ENCODE results near the gene SPSB4. TPM values are rescaled to one million over a fixed set of nuclear protein-coding genes. Genes with fewer than 3 reads are reported as not detected.
A peak's percentile ranks its signal among the peaks of the same experiment; 100 is the strongest.
"Not testable (repeated sequence)": the region's sequence is repeated elsewhere in the genome, so short reads cannot be mapped to it uniquely, and the experiment has no call there.

SPSB4 gene
- polyA plus RNA-seq, 4 donors: 0.27 to 0.56 TPM; not detected in 2

GRCh38 chr3:141109751-141110150 is 58.6 kb downstream of the SPSB4 start:
- DNase-seq: no peak
- no peaks in the 10 kb centered on the region for H3K9me3 ChIP-seq (ENCODE audit: control insufficient read depth in 2 of 2, insufficient read depth in 1 of 2, low read depth in 1 of 2, low read length in 1 of 2)
- no peaks in the 10 kb centered on the region for H3K4me1 ChIP-seq (ENCODE audit: control insufficient read depth in 3 of 3, insufficient read depth in 2 of 3, low read depth in 1 of 3, low read length in 2 of 3)
- no peak overlapping the region for H3K27ac ChIP-seq (ENCODE audit: low read depth in 1 of 3, low read length in 2 of 3)
- H3K36me3 ChIP-seq (ENCODE audit: control insufficient read depth in 3 of 3, insufficient read depth in 2 of 3, low read depth in 1 of 3, low read length in 3 of 3): no peaks in the 10 kb centered on the region
- 45 to 67% (median 54%) methylated on average over 7 of the region's 7 CpGs for WGBS, 3 donors
- no peak overlapping the region for H3K4me3 ChIP-seq (ENCODE audit: low read depth in 1 of 3, low read length in 3 of 3)
- no peak for FAIRE-seq
- no peaks in the 10 kb centered on the region for H3K27me3 ChIP-seq (ENCODE audit: control insufficient read depth in 3 of 3, insufficient read depth in 3 of 3, low read length in 3 of 3)

GRCh38 chr3:141110322-141110721 is 59.2 kb downstream of the SPSB4 start:
- no peak for DNase-seq
- no peak overlapping the region for H3K4me3 ChIP-seq (ENCODE audit: low read depth in 1 of 3, low read length in 3 of 3)
- no peak for FAIRE-seq
- no peaks in the 10 kb centered on the region for H3K36me3 ChIP-seq (ENCODE audit: control insufficient read depth in 3 of 3, insufficient read depth in 2 of 3, low read depth in 1 of 3, low read length in 3 of 3)
- H3K27me3 ChIP-seq (ENCODE audit: control insufficient read depth in 3 of 3, insufficient read depth in 3 of 3, low read length in 3 of 3): no peaks in the 10 kb centered on the region
- no peaks in the 10 kb centered on the region for H3K4me1 ChIP-seq (ENCODE audit: control insufficient read depth in 3 of 3, insufficient read depth in 2 of 3, low read depth in 1 of 3, low read length in 2 of 3)
- no peak overlapping the region for H3K27ac ChIP-seq (ENCODE audit: low read depth in 1 of 3, low read length in 2 of 3)
- no peaks in the 10 kb centered on the region for H3K9me3 ChIP-seq (ENCODE audit: control insufficient read depth in 2 of 2, insufficient read depth in 1 of 2, low read depth in 1 of 2, low read length in 1 of 2)

- no peak overlapping the region for H3K4me3 ChIP-seq (ENCODE audit: low read depth in 1 of 3, low read length in 3 of 3)
- H3K27me3 ChIP-seq (ENCODE audit: control insufficient read depth in 3 of 3, insufficient read depth in 3 of 3, low read length in 3 of 3): no peaks in the 10 kb centered on the region
- 82 to 89% (median 85%) methylated on average over 12 of the region's 12 CpGs for WGBS, 3 donors
- no peaks in the 10 kb centered on the region for H3K4me1 ChIP-seq (ENCODE audit: control insufficient read depth in 3 of 3, insufficient read depth in 2 of 3, low read depth in 1 of 3, low read length in 2 of 3)
- no peaks in the 10 kb centered on the region for H3K36me3 ChIP-seq (ENCODE audit: control insufficient read depth in 3 of 3, insufficient read depth in 2 of 3, low read depth in 1 of 3, low read length in 3 of 3)
- no peak for DNase-seq
- no peak for FAIRE-seq
- no peak overlapping the region for H3K27ac ChIP-seq (ENCODE audit: low read depth in 1 of 3, low read length in 2 of 3)
- no peaks in the 10 kb centered on the region for H3K9me3 ChIP-seq (ENCODE audit: control insufficient read depth in 2 of 2, insufficient read depth in 1 of 2, low read depth in 1 of 2, low read length in 1 of 2)
Measured at GRCh38 chr3:141111364-141112155, 60.4 kb downstream of the SPSB4 start.

- 79 to 80% (median 80%) methylated on average over 3 of the region's 3 CpGs for WGBS, 3 donors
- no peak for FAIRE-seq
- Histone ChIP-seq H3K27ac (ENCODE audit: low read depth in 1 of 3, low read length in 2 of 3) (no peak overlapping the region), H3K36me3 (ENCODE audit: control insufficient read depth in 3 of 3, insufficient read depth in 2 of 3, low read depth in 1 of 3, low read length in 3 of 3) (no peaks in the 10 kb centered on the region), H3K4me3 (ENCODE audit: low read depth in 1 of 3, low read length in 3 of 3) (no peak overlapping the region), H3K9me3 (ENCODE audit: control insufficient read depth in 2 of 2, insufficient read depth in 1 of 2, low read depth in 1 of 2, low read length in 1 of 2) (no peaks in the 10 kb centered on the region), H3K4me1 (ENCODE audit: control insufficient read depth in 3 of 3, insufficient read depth in 2 of 3, low read depth in 1 of 3, low read length in 2 of 3) (no peaks in the 10 kb centered on the region), H3K27me3 (ENCODE audit: control insufficient read depth in 3 of 3, insufficient read depth in 3 of 3, low read length in 3 of 3) (no peaks in the 10 kb centered on the region)
- DNase-seq: no peak
Measured at GRCh38 chr3:141112686-141113297, 61.6 kb downstream of the SPSB4 start.

- not testable (repeated sequence) for DNase-seq; H3K36me3 ChIP-seq (ENCODE audit: control insufficient read depth in 3 of 3, insufficient read depth in 2 of 3, low read depth in 1 of 3, low read length in 3 of 3); H3K4me1 ChIP-seq (ENCODE audit: control insufficient read depth in 3 of 3, insufficient read depth in 2 of 3, low read depth in 1 of 3, low read length in 2 of 3); H3K4me3 ChIP-seq (ENCODE audit: low read depth in 1 of 3, low read length in 3 of 3); FAIRE-seq; H3K9me3 ChIP-seq (ENCODE audit: control insufficient read depth in 2 of 2, insufficient read depth in 1 of 2, low read depth in 1 of 2, low read length in 1 of 2); H3K27me3 ChIP-seq (ENCODE audit: control insufficient read depth in 3 of 3, insufficient read depth in 3 of 3, low read length in 3 of 3); H3K27ac ChIP-seq (ENCODE audit: low read depth in 1 of 3, low read length in 2 of 3)
- 90 to 94% (median 91%) methylated on average over 6 of the region's 6 CpGs for WGBS, 3 donors
Measured at GRCh38 chr3:141113680-141114079, 62.5 kb downstream of the SPSB4 start.

- H3K4me1 ChIP-seq (ENCODE audit: control insufficient read depth in 3 of 3, insufficient read depth in 2 of 3, low read depth in 1 of 3, low read length in 2 of 3): no peaks in the 10 kb centered on the region
- no peak overlapping the region for H3K27ac ChIP-seq (ENCODE audit: low read depth in 1 of 3, low read length in 2 of 3)
- 74 to 87% (median 79%) methylated on average over 10 of the region's 10 CpGs for WGBS, 3 donors
- FAIRE-seq (no peak), DNase-seq (no peak)
- no peaks in the 10 kb centered on the region for H3K9me3 ChIP-seq (ENCODE audit: control insufficient read depth in 2 of 2, insufficient read depth in 1 of 2, low read depth in 1 of 2, low read length in 1 of 2)
- H3K4me3 ChIP-seq (ENCODE audit: low read depth in 1 of 3, low read length in 3 of 3): no peak overlapping the region
- H3K36me3 ChIP-seq (ENCODE audit: control insufficient read depth in 3 of 3, insufficient read depth in 2 of 3, low read depth in 1 of 3, low read length in 3 of 3): no peaks in the 10 kb centered on the region
- H3K27me3 ChIP-seq (ENCODE audit: control insufficient read depth in 3 of 3, insufficient read depth in 3 of 3, low read length in 3 of 3): no peaks in the 10 kb centered on the region
Measured at GRCh38 chr3:141114179-141114745, 63.1 kb downstream of the SPSB4 start.

GRCh38 chr3:141114816-141115460 is 63.8 kb downstream of the SPSB4 start:
- no peaks in the 10 kb centered on the region for H3K36me3 ChIP-seq (ENCODE audit: control insufficient read depth in 3 of 3, insufficient read depth in 2 of 3, low read depth in 1 of 3, low read length in 3 of 3)
- no peak for DNase-seq
- H3K4me3 ChIP-seq (ENCODE audit: low read depth in 1 of 3, low read length in 3 of 3): no peak overlapping the region
- H3K27ac ChIP-seq (ENCODE audit: low read depth in 1 of 3, low read length in 2 of 3): peak overlapping the region in 1 of 3 donors; percentile 5
- no peaks in the 10 kb centered on the region for H3K9me3 ChIP-seq (ENCODE audit: control insufficient read depth in 2 of 2, insufficient read depth in 1 of 2, low read depth in 1 of 2, low read length in 1 of 2)
- no peaks in the 10 kb centered on the region for H3K4me1 ChIP-seq (ENCODE audit: control insufficient read depth in 3 of 3, insufficient read depth in 2 of 3, low read depth in 1 of 3, low read length in 2 of 3)
- no peak for FAIRE-seq
- 64 to 72% (median 66%) methylated on average over 13 of the region's 13 CpGs for WGBS, 3 donors
- no peaks in the 10 kb centered on the region for H3K27me3 ChIP-seq (ENCODE audit: control insufficient read depth in 3 of 3, insufficient read depth in 3 of 3, low read length in 3 of 3)

- FAIRE-seq: no peak
- DNase-seq: peak in 1 of 2 donors; percentile 31
- Histone ChIP-seq H3K9me3 (ENCODE audit: control insufficient read depth in 2 of 2, insufficient read depth in 1 of 2, low read depth in 1 of 2, low read length in 1 of 2) (no peaks in the 10 kb centered on the region), H3K27ac (ENCODE audit: low read depth in 1 of 3, low read length in 2 of 3) (peak overlapping the region; percentile 41 to 79 (median 52)), H3K4me1 (ENCODE audit: control insufficient read depth in 3 of 3, insufficient read depth in 2 of 3, low read depth in 1 of 3, low read length in 2 of 3) (no peaks in the 10 kb centered on the region), H3K4me3 (ENCODE audit: low read depth in 1 of 3, low read length in 3 of 3) (no peak overlapping the region), H3K36me3 (ENCODE audit: control insufficient read depth in 3 of 3, insufficient read depth in 2 of 3, low read depth in 1 of 3, low read length in 3 of 3) (no peaks in the 10 kb centered on the region), H3K27me3 (ENCODE audit: control insufficient read depth in 3 of 3, insufficient read depth in 3 of 3, low read length in 3 of 3) (no peaks in the 10 kb centered on the region)
- 31 to 41% (median 39%) methylated on average over 3 of the region's 3 CpGs for WGBS, 3 donors
Measured at GRCh38 chr3:141115789-141116541, 64.8 kb downstream of the SPSB4 start.

Measured in small intestine (tissue), 7 donors.